ENCODE data around the gene CFLAR. TPM values are rescaled to one million over a fixed set of nuclear protein-coding genes. Genes with fewer than 3 reads are reported as not detected.

CFLAR gene
- total and polyA plus RNA-seq, 2 of the 13 experiments (the other 11 are each of a cell fraction or from before 2014, with no cell fraction given), result 43.8 to 92.1 TPM

- 0 out of 2 replicates have a peak, but pooled peaks have one; percentile 21 for TF ChIP-seq ZNF670 (CRISPR knock-in tag; IDR thresholded peaks at IDR 0.05; ENCODE audit: borderline replicate concordance)
- TF ChIP-seq CAMTA2 (CRISPR knock-in tag; IDR thresholded peaks at IDR 0.05; ENCODE audit: borderline replicate concordance), result no peak
- TF ChIP-seq ZNF180 (CRISPR knock-in tag; IDR thresholded peaks at IDR 0.05; ENCODE audit: borderline replicate concordance, low read depth), result no peak
- TF ChIP-seq ARID5B (CRISPR knock-in tag; IDR thresholded peaks at IDR 0.05), result no peak
- TF ChIP-seq, protein P1, sequence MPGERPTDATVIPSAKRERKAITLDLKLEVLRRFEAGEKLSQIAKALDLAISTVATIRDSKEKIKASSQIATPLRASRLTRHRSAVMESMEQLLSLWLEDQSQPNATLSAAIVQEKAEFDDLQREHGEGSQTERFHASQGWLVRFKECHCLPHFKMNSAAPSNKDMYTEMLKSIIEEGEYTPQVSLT (CRISPR knock-in tag; IDR thresholded peaks at IDR 0.05; ENCODE audit: borderline replicate concordance, low read depth), result no peak
- no peak for TF ChIP-seq SOX13 (IDR thresholded peaks at IDR 0.05)
- no peak for TF ChIP-seq SOX13 (CRISPR knock-in tag; conservative IDR thresholded peaks at IDR 0.05 in 1 of 2, IDR thresholded peaks at IDR 0.05 in 1 of 2)
- TF ChIP-seq, protein P2, sequence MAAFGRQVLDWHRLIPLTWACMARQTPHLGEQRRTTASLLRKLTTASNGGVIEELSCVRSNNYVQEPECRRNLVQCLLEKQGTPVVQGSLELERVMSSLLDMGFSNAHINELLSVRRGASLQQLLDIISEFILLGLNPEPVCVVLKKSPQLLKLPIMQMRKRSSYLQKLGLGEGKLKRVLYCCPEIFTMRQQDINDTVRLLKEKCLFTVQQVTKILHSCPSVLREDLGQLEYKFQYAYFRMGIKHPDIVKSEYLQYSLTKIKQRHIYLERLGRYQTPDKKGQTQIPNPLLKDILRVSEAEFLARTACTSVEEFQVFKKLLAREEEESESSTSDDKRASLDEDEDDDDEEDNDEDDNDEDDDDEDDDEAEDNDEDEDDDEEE (CRISPR knock-in tag; IDR thresholded peaks at IDR 0.05), result no peak
- no peak for TF ChIP-seq CBX1 (IDR thresholded peaks at IDR 0.05; ENCODE audit: low read depth)
- TF ChIP-seq FOXP4 (CRISPR knock-in tag; IDR thresholded peaks at IDR 0.05), result no peak
- no peak for TF ChIP-seq MYC (CRISPR knock-in tag; IDR thresholded peaks at IDR 0.05; ENCODE audit: borderline replicate concordance)
- TF ChIP-seq U2AF2 (IDR thresholded peaks at IDR 0.05; ENCODE audit: low read depth, low read length), result no peak
- TF ChIP-seq ZNF354B (CRISPR knock-in tag; IDR thresholded peaks at IDR 0.05), result no peak
- TF ChIP-seq ZNF446 (CRISPR knock-in tag; IDR thresholded peaks at IDR 0.05), result no peak
- TF ChIP-seq BORCS8-MEF2B (CRISPR knock-in tag; IDR thresholded peaks at IDR 0.05), result no peak
- no peak for TF ChIP-seq HNRNPUL1 (IDR thresholded peaks at IDR 0.05; ENCODE audit: low read depth, low read length)
- no peak for TF ChIP-seq ZNF121 (CRISPR knock-in tag; IDR thresholded peaks at IDR 0.05)
- TF ChIP-seq, protein P3, sequence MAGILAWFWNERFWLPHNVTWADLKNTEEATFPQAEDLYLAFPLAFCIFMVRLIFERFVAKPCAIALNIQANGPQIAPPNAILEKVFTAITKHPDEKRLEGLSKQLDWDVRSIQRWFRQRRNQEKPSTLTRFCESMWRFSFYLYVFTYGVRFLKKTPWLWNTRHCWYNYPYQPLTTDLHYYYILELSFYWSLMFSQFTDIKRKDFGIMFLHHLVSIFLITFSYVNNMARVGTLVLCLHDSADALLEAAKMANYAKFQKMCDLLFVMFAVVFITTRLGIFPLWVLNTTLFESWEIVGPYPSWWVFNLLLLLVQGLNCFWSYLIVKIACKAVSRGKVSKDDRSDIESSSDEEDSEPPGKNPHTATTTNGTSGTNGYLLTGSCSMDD (CRISPR knock-in tag; IDR thresholded peaks at IDR 0.05), result no peak
- no peak; the same call in 1 of the 2 replicates for TF ChIP-seq ETV6 (CRISPR knock-in tag; conservative IDR thresholded peaks at IDR 0.05)
- TF ChIP-seq ZNF335 (CRISPR knock-in tag; IDR thresholded peaks at IDR 0.05), result no peak
- TF ChIP-seq ZMYM3 (CRISPR knock-in tag; IDR thresholded peaks at IDR 0.05), result no peak
- no peak for TF ChIP-seq PHF8 (CRISPR knock-in tag; IDR thresholded peaks at IDR 0.05)
- no peak for TF ChIP-seq U2AF1 (optimal IDR thresholded peaks at IDR 0.05; ENCODE audit: low read depth, low read length)
- TF ChIP-seq ZNF792 (CRISPR knock-in tag; IDR thresholded peaks at IDR 0.05), result no peak
Measured at GRCh38 chr2:201070948-201071478, 45.0 kb upstream of the CFLAR start (continued).
